MG63 (cell line): ENCODE measurements around the gene MARS1. TPM values are rescaled to one million over a fixed set of nuclear protein-coding genes. Genes with fewer than 3 reads are reported as not detected.
"Not testable (repeated sequence)": the region's sequence is repeated elsewhere in the genome, so short reads cannot be mapped to it uniquely, and the experiment has no call there.

ENCODE experiments used
- DNase-seq: peaks from one replicate; pipeline ENCODE4 v3.0.0-alpha.2; 2020
- H3K27me3 ChIP-seq: fragments of 250-450 bp; sonication (Bioruptor Pico); 2 replicates; pipeline ENCODE4 v1.5.1; 2020; ENCODE audit warnings: mild to moderate bottlenecking, moderate library complexity
- H3K36me3 ChIP-seq: fragments of 250-450 bp; sonication (Bioruptor Pico); 2 replicates; pipeline ENCODE4 v1.5.1; 2020; ENCODE audit warnings: mild to moderate bottlenecking, moderate library complexity
- H3K4me3 ChIP-seq: fragments of 250-450 bp; sonication (Bioruptor Pico); 2 replicates; pipeline ENCODE4 v1.5.1; 2020; ENCODE audit warnings: mild to moderate bottlenecking, moderate library complexity
- H3K9me3 ChIP-seq: fragments of 250-450 bp; sonication (Bioruptor Pico); 2 replicates; pipeline ENCODE4 v1.5.1; 2020; ENCODE audit warnings: mild to moderate bottlenecking, moderate library complexity
- total RNA-seq: library from RNA; depleted of rRNA; stranded (reverse); fragments of >200 nt; shearing (Covaris generic); gene quantifications from 2 replicates; pipeline ENCODE4 v1.2.3, GENCODE V29; 2014; ENCODE audit warnings: low replicate concordance

Gene MARS1
- total RNA-seq, 1 experiment from 2014 or later = 285 TPM

DNA sequence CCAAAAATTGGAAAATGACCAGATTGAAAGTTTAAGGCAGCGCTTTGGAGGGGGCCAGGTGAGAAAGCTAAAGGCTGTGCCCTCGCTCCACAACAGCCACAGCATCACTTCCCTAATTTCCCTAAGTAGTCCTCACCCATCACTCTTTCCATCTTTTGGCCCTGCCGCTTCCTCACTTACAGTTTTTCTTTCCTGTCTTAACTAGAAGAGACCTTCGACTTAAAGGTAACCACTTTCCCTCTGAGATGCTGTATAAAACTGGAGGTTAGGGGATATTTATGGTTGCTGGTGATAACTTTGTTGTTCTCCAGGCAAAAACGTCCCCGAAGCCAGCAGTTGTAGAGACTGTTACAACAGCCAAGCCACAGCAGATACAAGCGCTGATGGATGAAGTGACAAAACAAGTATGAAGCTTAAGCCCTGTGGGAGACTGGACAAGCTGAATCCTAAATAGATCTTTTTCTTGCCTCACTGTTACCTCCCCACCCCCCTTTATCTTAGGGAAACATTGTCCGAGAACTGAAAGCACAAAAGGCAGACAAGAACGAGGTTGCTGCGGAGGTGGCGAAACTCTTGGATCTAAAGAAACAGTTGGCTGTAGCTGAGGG is 28.2 kb downstream of the MARS1 start:
- Histone ChIP-seq H3K9me3 (no peaks in the 10 kb centered on the region), H3K36me3 (peaks cover 86% of the 10 kb centered on the region), H3K27me3 (no peaks in the 10 kb centered on the region), H3K4me3 (no peak overlapping the region)
- no peak for DNase-seq

DNA sequence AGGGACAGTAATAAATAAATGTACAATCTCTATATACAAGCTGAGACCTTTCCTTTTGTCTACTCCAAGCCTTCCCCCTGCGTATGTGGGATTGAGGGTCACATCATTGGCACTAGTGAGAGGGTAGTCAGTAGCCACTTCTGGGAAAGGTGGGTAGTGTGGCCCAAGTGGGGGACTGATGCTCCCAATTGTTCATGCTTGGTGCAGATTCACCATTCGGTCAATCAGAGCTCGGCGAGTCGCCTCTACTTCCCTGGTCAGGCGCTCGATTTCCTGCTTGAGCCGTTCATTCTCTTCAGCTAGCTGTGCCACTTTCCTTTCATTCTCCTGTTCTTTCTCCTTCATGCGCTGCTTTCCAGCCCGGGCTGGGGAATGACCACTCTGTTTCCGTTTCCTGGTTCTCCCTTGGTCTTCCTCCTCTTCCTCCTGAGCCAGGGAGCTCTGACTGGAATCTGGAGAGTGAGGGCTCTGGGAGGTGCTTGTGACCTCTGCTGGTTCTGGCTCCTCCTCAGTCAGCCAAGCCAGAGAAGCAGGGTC is 28.8 kb downstream of the MARS1 start:
- peaks cover 80% of the 10 kb centered on the region for H3K36me3 ChIP-seq
- peak; percentile 31 for DNase-seq
- H3K9me3 ChIP-seq = no peaks in the 10 kb centered on the region
- no peaks in the 10 kb centered on the region for H3K27me3 ChIP-seq
- H3K4me3 ChIP-seq = no peak overlapping the region

- H3K36me3 ChIP-seq = peaks cover 75% of the 10 kb centered on the region
- no peak overlapping the region for H3K4me3 ChIP-seq
Observed at GRCh38 chr12:57517187-57517586, 29.3 kb downstream of the MARS1 start.

GRCh38 chr12:57517718-57518117 is 29.9 kb downstream of the MARS1 start:
- not testable (repeated sequence) for H3K27me3 ChIP-seq

More at GRCh38 chr12:57517187-57517586, 29.3 kb downstream of the MARS1 start:
- H3K27me3 ChIP-seq = no peaks in the 10 kb centered on the region
- H3K9me3 ChIP-seq = no peaks in the 10 kb centered on the region
- peak; percentile 71 for DNase-seq

DNA sequence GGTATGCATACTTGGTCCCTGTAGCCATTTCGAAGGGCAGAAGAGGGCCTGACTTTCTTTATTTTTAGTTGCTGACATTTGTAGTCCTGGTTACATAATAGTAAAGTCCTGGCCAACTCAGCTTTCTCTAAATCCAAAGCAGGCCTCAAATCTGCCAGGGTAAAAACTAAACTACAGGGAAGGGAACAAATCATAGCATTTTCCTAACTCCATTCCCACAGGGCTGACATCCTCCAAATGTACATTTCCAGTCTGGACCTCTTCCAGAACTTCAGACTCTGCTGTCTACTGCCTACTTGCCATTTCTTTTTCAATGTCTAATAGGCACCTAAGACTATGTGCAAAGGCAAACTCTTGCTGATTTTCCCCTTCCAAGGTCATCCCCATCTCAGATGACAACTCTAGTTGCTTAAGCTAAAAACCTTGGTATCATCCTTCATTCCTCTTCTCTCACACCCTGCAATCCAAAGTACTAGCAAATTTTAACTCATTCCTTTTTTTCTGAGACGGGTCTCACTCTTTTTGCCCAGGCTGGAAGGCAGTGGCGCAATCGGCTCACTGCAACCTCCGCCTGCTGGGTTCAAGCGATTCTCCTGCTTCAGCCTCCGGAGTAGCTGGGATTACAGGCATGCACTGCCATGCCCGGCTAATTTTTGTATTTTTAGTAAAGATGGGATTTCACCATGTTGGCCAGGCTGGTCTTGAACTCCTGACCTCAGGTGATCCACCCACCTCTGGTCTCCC is 30.5 kb downstream of the MARS1 start:
- Histone ChIP-seq H3K27me3 (no peaks in the 10 kb centered on the region), H3K9me3 (no peaks in the 10 kb centered on the region), H3K36me3 (peaks cover 64% of the 10 kb centered on the region), H3K4me3 (peak overlapping the region; percentile 93)
- DNase-seq = no peak

More at GRCh38 chr12:57517718-57518117, 29.9 kb downstream of the MARS1 start:
- H3K4me3 ChIP-seq, H3K9me3 ChIP-seq, DNase-seq: not testable (repeated sequence)
- peaks cover 69% of the 10 kb centered on the region for H3K36me3 ChIP-seq

- Histone ChIP-seq H3K9me3 (no peaks in the 10 kb centered on the region), H3K4me3 (peak overlapping the region; percentile 93), H3K27me3 (no peaks in the 10 kb centered on the region), H3K36me3 (peaks cover 67% of the 10 kb centered on the region)
- DNase-seq = peak; percentile 47
Observed at GRCh38 chr12:57518920-57519795, 31.3 kb downstream of the MARS1 start.

DNA sequence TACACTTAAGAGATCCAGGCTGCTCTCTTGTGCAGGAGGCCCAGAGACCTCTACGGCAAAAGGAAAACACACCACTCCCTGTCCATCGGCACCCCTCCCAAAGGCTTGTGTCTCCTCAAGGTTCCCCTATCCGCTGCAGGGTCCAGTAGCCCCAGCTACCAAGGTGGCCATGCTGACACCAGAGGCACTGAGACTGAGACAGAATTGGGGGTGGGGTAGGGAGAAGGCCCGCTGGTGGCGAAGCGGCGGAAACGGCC is 31.9 kb downstream of the MARS1 start:
- Histone ChIP-seq H3K9me3 (no peaks in the 10 kb centered on the region), H3K36me3 (peaks cover 67% of the 10 kb centered on the region), H3K27me3 (no peaks in the 10 kb centered on the region), H3K4me3 (peak overlapping the region; percentile 93)
- DNase-seq = no peak

DNA sequence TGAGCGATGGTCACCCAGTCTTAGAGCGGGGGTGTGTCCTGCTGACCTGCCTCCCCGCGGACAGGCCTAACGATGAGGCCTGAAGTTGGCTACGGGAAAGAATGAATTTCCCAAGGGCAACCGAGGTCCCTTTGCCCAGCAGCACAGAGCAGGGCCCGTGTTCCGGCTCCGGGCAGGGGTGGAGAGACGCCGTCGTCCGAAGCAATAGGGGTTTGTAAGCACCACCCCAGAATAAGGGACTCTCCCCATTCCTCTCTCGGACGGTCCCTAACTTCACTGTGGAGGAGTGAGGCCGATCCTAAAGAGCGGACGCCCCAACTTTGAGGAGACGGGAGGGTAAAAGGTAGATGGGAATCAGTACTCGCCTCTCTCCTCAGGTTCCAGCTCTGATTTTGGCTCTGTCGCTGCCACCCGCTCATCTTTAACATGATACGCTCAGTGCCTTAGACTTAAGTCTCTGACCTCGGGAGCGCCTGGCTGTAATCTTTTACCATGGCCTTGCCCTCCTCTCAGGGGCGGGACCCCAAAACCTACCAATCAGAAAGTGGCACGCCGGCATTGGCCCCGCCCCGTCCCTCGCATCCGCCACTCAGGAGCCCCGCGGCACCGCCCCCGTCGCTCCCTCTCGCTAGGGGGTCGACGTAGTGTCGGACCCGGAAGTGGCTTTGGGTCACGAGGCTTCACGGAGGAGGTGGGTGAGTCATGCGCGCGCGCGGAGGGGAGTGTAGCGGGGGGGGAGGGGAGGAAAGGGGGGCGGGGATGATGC is 32.4 kb downstream of the MARS1 start, which contains the start of gene DDIT3:
TSS of gene DDIT3 (minus strand) at position 462 of the 766 bp plus-strand sequence. CDS start 3,108 bp downstream, outside the sequence.
- peak within 1 kb of the TSS; percentile 93 for H3K4me3 ChIP-seq
- DNase-seq = peak; percentile 98
- H3K27me3 ChIP-seq = no peaks in the 10 kb centered on the region
- no peaks in the 10 kb centered on the region for H3K9me3 ChIP-seq
- peaks cover 65% of the 10 kb centered on the region for H3K36me3 ChIP-seq

GRCh38 chr12:57521525-57522010 is 33.7 kb downstream of the MARS1 start:
- Histone ChIP-seq H3K36me3 (peaks cover 58% of the 10 kb centered on the region), H3K27me3 (no peaks in the 10 kb centered on the region), H3K4me3 (peak overlapping the region; percentile 77), H3K9me3 (no peaks in the 10 kb centered on the region)
- peak; percentile 39 for DNase-seq

DNA sequence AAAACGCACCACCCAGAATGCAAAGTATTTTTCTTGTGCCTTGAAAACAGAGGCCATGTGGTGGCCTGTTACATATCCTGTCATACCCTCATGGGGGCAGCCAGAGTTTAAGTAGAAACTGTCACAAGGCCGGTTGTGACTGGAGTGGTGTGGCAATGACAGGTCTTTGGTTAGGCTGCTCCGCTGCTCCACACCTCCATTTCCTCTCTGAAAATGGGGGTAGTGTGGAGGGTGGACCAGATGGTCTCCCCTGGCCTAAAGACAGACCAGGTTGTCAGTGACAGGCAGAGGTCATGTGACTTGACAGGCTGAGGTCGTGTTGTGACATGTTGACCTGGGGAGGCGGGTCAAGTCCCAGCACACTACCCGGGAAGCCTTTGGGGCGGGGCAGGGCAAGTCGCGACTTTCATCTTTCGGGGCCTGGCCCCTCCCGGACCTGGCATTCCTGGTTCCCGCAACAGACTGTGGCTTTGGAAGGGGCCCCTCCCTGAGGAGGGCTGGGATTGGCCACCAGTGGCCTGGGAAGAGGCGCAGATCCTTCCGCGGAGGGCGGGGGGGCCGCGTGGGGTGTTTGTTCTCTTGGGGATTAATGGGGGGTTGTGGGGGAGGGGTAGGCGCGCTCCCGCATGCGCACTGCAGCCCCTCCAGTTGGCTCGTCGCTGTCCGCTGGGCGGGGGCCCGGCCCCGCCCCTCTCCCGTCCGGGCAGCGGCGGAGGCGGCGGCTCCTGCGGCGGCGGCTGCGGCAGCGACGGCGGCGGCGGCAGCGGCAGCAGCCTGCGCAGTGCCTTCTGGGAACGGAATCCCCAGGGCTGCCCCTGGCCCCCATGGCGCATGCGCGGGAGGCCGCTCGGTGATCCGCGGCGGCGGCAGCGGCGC is 34.4 kb downstream of the MARS1 start, which contains the start of gene MBD6:
TSS of gene MBD6 (plus strand) at position 814 of the 876 bp plus-strand sequence. CDS start 1,480 bp downstream, outside the sequence.
- Histone ChIP-seq H3K9me3 (no peaks in the 10 kb centered on the region), H3K27me3 (no peaks in the 10 kb centered on the region), H3K36me3 (peaks cover 55% of the 10 kb centered on the region), H3K4me3 (peak within 1 kb of the TSS; percentile 77)
- DNase-seq = peak; percentile 97

DNA sequence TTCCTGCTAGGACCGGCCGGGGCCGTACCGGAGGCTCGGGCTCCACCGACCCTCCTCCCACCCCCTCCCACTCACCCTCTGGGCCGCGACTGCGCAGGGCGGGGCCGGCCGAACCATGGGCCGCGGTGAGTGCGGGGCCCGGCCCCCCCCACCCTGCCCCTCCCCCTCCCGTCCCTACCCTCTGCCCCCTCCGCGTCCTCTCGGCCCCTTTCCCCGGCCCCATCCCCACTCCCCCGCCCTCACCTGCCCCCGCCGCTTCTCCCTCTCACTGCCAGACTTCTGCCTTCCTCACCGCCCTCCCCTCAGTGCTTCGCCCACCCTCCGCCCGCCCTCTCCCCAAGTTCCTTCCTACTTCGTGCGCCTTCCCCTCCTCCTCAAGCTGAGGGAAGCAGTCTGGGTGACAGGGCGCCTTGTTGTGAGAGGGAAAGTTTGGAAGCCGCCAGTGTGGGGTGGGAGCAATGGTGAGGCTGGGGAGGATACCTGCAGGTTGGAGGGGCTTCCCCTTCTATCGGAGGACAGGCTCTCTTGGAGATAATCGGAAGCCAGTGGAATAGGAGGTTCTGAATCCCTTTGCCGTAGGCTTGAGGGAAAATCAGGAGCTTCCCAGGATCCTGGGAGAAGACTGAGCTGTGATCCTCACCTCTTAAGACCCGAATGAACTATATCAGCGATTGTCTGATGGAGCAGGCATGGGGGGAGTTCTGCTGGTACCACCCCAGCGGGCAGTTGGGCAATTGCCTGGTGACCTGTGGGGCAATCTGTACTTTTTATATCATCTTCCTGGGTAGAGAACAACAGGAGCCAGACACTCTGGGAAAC is 35.2 kb downstream of the MARS1 start:
- Histone ChIP-seq H3K27me3 (no peaks in the 10 kb centered on the region), H3K9me3 (no peaks in the 10 kb centered on the region), H3K36me3 (peaks cover 50% of the 10 kb centered on the region), H3K4me3 (peak overlapping the region; percentile 77)
- DNase-seq = peak; percentile 52

GRCh38 chr12:57523706-57524614 is 36.1 kb downstream of the MARS1 start:
- Histone ChIP-seq H3K27me3 (no peaks in the 10 kb centered on the region), H3K9me3 (no peaks in the 10 kb centered on the region), H3K36me3 (peaks cover 48% of the 10 kb centered on the region), H3K4me3 (peak overlapping the region; percentile 77)
- DNase-seq = no peak

- Histone ChIP-seq H3K36me3 (peaks cover 44% of the 10 kb centered on the region), H3K9me3 (no peaks in the 10 kb centered on the region), H3K4me3 (no peak overlapping the region), H3K27me3 (no peaks in the 10 kb centered on the region)
- no peak for DNase-seq
Observed at GRCh38 chr12:57524814-57525614, 37.1 kb downstream of the MARS1 start.
